HepG2 (cell line): ENCODE data around the gene KATNB1. TPM values are rescaled to one million over a fixed set of nuclear protein-coding genes. Genes with fewer than 3 reads are reported as not detected.

Experiments used
- ATF7-NPFF ChIP-seq: sonication (generic); formaldehyde crosslinking; IDR thresholded peaks from 2 replicates; pipeline ENCODE4 v1.8.1; 2023; ENCODE audit warnings: mild to moderate bottlenecking, low read depth, missing genetic modification reagents, moderate library complexity
- ATRX ChIP-seq: sonication (generic); formaldehyde crosslinking; IDR thresholded peaks from 2 replicates; pipeline ENCODE4 v1.4.0; 2020; ENCODE audit warnings: missing genetic modification reagents, borderline replicate concordance
- CC2D1A ChIP-seq: sonication (generic); formaldehyde crosslinking; IDR thresholded peaks from 2 replicates; pipeline ENCODE4 v1.8.1; 2023; ENCODE audit warnings: mild to moderate bottlenecking, missing genetic modification reagents
- GATAD2A ChIP-seq: IDR thresholded peaks from 2 replicates; pipeline ENCODE4 v1.6.1; 2016
- HINFP ChIP-seq: sonication (generic); formaldehyde crosslinking; IDR thresholded peaks from 2 replicates; pipeline ENCODE4 v1.4.0; 2020; ENCODE audit warnings: low read depth, mild to moderate bottlenecking, missing genetic modification reagents
- HOXA3 ChIP-seq: sonication (generic); formaldehyde crosslinking; IDR thresholded peaks from 2 replicates; pipeline ENCODE4 v1.5.0; 2020; ENCODE audit warnings: missing genetic modification reagents
- MBNL3 ChIP-seq: fragments of 250-450 bp; sonication (Bioruptor Pico); conservative IDR thresholded peaks from 2 replicates; pipeline ENCODE4 v1.8.0; 2022; ENCODE audit warnings: mild to moderate bottlenecking, inconsistent platforms
- MXD4 ChIP-seq: IDR thresholded peaks from 2 replicates; pipeline ENCODE4 v1.6.1; 2016; ENCODE audit warnings: mild to moderate bottlenecking, missing biosample characterization, missing genetic modification reagents
- NPAS2 ChIP-seq: sonication (generic); formaldehyde crosslinking; IDR thresholded peaks from 2 replicates; pipeline ENCODE4 v1.8.0; 2022; ENCODE audit warnings: mild to moderate bottlenecking, missing genetic modification reagents, borderline replicate concordance
- RFX1 ChIP-seq: fragments of 450-650 bp; IDR thresholded peaks from 2 replicates; pipeline ENCODE4 v1.6.1; 2017
- SNAPC5 ChIP-seq: sonication (generic); formaldehyde crosslinking; IDR thresholded peaks from 2 replicates; pipeline ENCODE4 v1.8.1; 2023; ENCODE audit warnings: mild to moderate bottlenecking, missing genetic modification reagents, borderline replicate concordance
- SUZ12 ChIP-seq: fragments of 150-350 bp; IDR thresholded peaks from 2 replicates; pipeline ENCODE4 v1.6.1; 2014; ENCODE audit warnings: low read depth, low read length
- TAF15 ChIP-seq: fragments of 200-400 bp; formaldehyde crosslinking; IDR thresholded peaks from one replicate; pipeline ENCODE4 v1.6.1; 2018; ENCODE audit warnings: mild to moderate bottlenecking, low read depth, low read length; ENCODE audit not compliant: poor library complexity, severe bottlenecking
- TP53 ChIP-seq: sonication (generic); formaldehyde crosslinking; conservative IDR thresholded peaks from 2 replicates; pipeline ENCODE4 v1.4.0; 2020; ENCODE audit warnings: missing genetic modification reagents
- WIZ ChIP-seq: sonication (generic); formaldehyde crosslinking; IDR thresholded peaks from 2 replicates; pipeline ENCODE4 v1.5.1; 2020; ENCODE audit warnings: mild to moderate bottlenecking, missing genetic modification reagents
- ZC3H13 ChIP-seq: sonication (generic); formaldehyde crosslinking; IDR thresholded peaks from 2 replicates; pipeline ENCODE4 v1.8.1; 2023; ENCODE audit warnings: mild to moderate bottlenecking, missing genetic modification reagents, moderate library complexity
- ZNF180 ChIP-seq: sonication (generic); formaldehyde crosslinking; IDR thresholded peaks from 2 replicates; pipeline ENCODE4 v1.4.0; 2020; ENCODE audit warnings: low read depth, missing genetic modification reagents, borderline replicate concordance
- ZNF234 ChIP-seq: sonication (generic); formaldehyde crosslinking; conservative IDR thresholded peaks from 2 replicates; pipeline ENCODE4 v1.5.1; 2020; ENCODE audit warnings: mild to moderate bottlenecking, missing genetic modification reagents
- ZNF276 ChIP-seq: sonication (generic); formaldehyde crosslinking; IDR thresholded peaks from 2 replicates; pipeline ENCODE4 v1.4.0; 2020; ENCODE audit warnings: mild to moderate bottlenecking, low read depth, missing genetic modification reagents
- ZNF292 ChIP-seq: sonication (generic); formaldehyde crosslinking; IDR thresholded peaks from 2 replicates; pipeline ENCODE4 v1.8.1; 2022; ENCODE audit warnings: mild to moderate bottlenecking, low read depth, missing genetic modification reagents, borderline replicate concordance
- ZNF460 ChIP-seq: sonication (generic); formaldehyde crosslinking; IDR thresholded peaks from 2 replicates; pipeline ENCODE4 v1.5.1; 2020; ENCODE audit warnings: missing genetic modification reagents, mild to moderate bottlenecking, borderline replicate concordance
- ZNF644 ChIP-seq: IDR thresholded peaks from 2 replicates; pipeline ENCODE4 v1.6.1; 2016; ENCODE audit warnings: low read depth
- polyA plus RNA-seq, 8 experiments: library from polyadenylated mRNA; depleted of rRNA in 3 of 8; stranded (reverse) in 7 of 8; unstranded in 1 of 8; fragments of >200 nt; fragmentation: Illumina TruSeq in 4 of 8; extraction: Trizol in 4 of 8; gene quantifications; 2 replicates each; pipeline versions ENCODE4 v1.2.1 to v1.2.3, GENCODE V29; 2011 to 2016; ENCODE audit warnings: low read depth in 4 of 8, missing spikeins in 1 of 8, mixed read lengths in 1 of 8; ENCODE audit not compliant: insufficient read depth in 1 of 8
- total RNA-seq, 5 experiments: library from RNA; depleted of rRNA; stranded (reverse); fragments of >200 nt; fragmentation: Illumina TruSeq; extraction: Trizol; gene quantifications; 2 replicates each; pipeline ENCODE4 v1.2.3, GENCODE V29; 2016; ENCODE audit warnings: low read depth in 1 of 5
- TF ChIP-seq, protein P1 (sequence below): IDR thresholded peaks from 2 replicates; pipeline ENCODE4 v1.6.1; 2016
- TF ChIP-seq, protein P2 (sequence below): sonication (generic); formaldehyde crosslinking; IDR thresholded peaks from 2 replicates; pipeline ENCODE4 v1.4.0; 2020; ENCODE audit warnings: missing genetic modification reagents, borderline replicate concordance
- TF ChIP-seq, protein P3 (sequence below), 2 experiments: fragments of 450-650 bp in 1 of 2; sonication (generic) in 1 of 2; formaldehyde crosslinking; IDR thresholded peaks; 2 replicates each; pipeline versions ENCODE4 v1.5.0 to v1.8.0; 2020 to 2022; ENCODE audit warnings: mild to moderate bottlenecking in 1 of 2, missing genetic modification reagents in 1 of 2

KATNB1 gene
- total and polyA plus RNA-seq, 2 of the 13 experiments (the other 11 are each of a cell fraction or from before 2014, with no cell fraction given): 31.5 to 43.5 TPM

GRCh38 chr16:57694231-57694724, 41.3 kb upstream of the KATNB1 start (continued):
- TF ChIP-seq HINFP (CRISPR knock-in tag): no peak
- TF ChIP-seq ATRX (CRISPR knock-in tag): no peak
- no peak for TF ChIP-seq ZC3H13 (CRISPR knock-in tag)
- TF ChIP-seq, protein P1, sequence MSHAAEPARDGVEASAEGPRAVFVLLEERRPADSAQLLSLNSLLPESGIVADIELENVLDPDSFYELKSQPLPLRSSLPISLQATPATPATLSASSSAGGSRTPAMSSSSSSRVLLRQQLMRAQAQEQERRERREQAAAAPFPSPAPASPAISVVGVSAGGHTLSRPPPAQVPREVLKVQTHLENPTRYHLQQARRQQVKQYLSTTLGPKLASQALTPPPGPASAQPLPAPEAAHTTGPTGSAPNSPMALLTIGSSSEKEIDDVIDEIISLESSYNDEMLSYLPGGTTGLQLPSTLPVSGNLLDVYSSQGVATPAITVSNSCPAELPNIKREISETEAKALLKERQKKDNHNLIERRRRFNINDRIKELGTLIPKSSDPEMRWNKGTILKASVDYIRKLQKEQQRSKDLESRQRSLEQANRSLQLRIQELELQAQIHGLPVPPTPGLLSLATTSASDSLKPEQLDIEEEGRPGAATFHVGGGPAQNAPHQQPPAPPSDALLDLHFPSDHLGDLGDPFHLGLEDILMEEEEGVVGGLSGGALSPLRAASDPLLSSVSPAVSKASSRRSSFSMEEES (CRISPR knock-in tag): no peak; the same call in 1 of the 2 replicates
- no peak for TF ChIP-seq TAF15
- TF ChIP-seq ZNF644 (CRISPR knock-in tag): peak; percentile 78; the same call in 1 of the 2 replicates
- TF ChIP-seq NPAS2 (CRISPR knock-in tag): no peak
- TF ChIP-seq ATF7-NPFF (CRISPR knock-in tag): no peak
- TF ChIP-seq HOXA3 (CRISPR knock-in tag): peak; percentile 66
- no peak for TF ChIP-seq WIZ (CRISPR knock-in tag)
- no peak; the same call in 1 of the 2 replicates for TF ChIP-seq MXD4
- TF ChIP-seq ZNF460 (CRISPR knock-in tag): no peak
- TF ChIP-seq ZNF292 (CRISPR knock-in tag): peak; percentile 60; the same call in 1 of the 2 replicates
- TF ChIP-seq GATAD2A: peak; percentile 80
- TF ChIP-seq, protein P2, sequence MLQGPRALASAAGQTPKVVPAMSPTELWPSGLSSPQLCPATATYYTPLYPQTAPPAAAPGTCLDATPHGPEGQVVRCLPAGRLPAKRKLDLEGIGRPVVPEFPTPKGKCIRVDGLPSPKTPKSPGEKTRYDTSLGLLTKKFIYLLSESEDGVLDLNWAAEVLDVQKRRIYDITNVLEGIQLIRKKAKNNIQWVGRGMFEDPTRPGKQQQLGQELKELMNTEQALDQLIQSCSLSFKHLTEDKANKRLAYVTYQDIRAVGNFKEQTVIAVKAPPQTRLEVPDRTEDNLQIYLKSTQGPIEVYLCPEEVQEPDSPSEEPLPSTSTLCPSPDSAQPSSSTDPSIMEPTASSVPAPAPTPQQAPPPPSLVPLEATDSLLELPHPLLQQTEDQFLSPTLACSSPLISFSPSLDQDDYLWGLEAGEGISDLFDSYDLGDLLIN (CRISPR knock-in tag): no peak
- TF ChIP-seq ZNF234 (CRISPR knock-in tag): no peak
- no peak for TF ChIP-seq CC2D1A (CRISPR knock-in tag)
- TF ChIP-seq ZNF276 (CRISPR knock-in tag): no peak
- no peak for TF ChIP-seq TP53
- no peak for TF ChIP-seq RFX1
- TF ChIP-seq ZNF180 (CRISPR knock-in tag): no peak
- no peak for TF ChIP-seq SUZ12
- no peak for TF ChIP-seq SNAPC5 (CRISPR knock-in tag)
- TF ChIP-seq, protein P3, sequence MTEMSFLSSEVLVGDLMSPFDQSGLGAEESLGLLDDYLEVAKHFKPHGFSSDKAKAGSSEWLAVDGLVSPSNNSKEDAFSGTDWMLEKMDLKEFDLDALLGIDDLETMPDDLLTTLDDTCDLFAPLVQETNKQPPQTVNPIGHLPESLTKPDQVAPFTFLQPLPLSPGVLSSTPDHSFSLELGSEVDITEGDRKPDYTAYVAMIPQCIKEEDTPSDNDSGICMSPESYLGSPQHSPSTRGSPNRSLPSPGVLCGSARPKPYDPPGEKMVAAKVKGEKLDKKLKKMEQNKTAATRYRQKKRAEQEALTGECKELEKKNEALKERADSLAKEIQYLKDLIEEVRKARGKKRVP (CRISPR knock-in tag; IDR thresholded peaks at IDR 0.05): no peak
- no peak for TF ChIP-seq MBNL3 (CRISPR knock-in tag)
